HG03469 (cell line): ENCODE results near the gene ASXL2.
"Not testable (repeated sequence)": the region's sequence is repeated elsewhere in the genome, so short reads cannot be mapped to it uniquely, and the experiment has no call there.

Experiments used
- ATAC-seq: cut with Tn5 transposase; IDR thresholded peaks from one replicate; pipeline ENCODE4 v1.9.1; 2021; ENCODE audit warnings: mild to moderate bottlenecking, moderate library complexity, moderate number of reproducible peaks; ENCODE audit not compliant: unreplicated experiment

The ASXL2 gene

DNA sequence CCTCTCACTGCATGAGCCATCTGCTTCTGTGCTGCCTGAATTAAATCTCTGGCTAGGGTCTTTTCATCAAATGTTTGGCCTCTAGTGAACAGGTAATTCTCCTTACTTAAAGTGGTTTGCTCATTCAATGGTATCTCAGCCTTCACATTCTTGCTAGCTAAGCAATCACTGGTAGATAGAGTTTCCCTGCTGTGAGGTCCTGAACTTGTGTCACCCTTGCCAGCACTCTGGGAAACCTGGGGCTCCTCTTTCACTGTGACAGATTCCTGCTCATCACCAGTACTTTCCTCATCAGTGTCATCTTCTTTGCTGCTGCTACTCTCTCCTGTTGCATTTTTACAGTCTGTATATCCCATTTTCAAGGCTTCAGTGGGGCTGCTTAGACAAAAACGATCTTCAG, 135.8 kb downstream of the ASXL2 start:
- ATAC-seq, result no peak

DNA sequence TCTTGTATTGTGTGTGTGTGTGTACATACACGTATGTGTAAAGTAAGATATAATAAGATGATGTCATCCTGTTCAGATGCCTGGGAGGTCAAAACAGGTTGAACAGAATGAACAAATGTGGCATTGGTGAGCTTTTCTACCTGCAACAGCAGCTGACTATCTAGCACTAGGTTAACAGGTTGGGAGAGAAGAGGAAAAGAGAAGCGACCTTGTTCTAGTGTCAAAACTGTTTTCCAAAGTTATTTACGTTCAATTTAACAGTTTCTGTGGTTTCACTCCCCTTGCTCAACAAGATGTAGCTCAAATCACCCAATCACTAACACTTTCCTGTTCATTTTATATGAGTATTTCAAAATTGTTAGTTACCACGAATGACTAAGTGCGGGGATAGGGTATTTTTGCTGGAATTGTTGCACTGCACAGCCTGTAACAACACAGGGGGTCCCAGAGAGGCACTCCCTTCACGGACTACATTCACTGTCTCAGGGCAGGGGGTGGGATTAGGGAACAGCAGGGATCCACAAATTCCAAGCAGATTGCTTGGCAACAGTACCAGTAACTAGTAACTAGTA, 137.4 kb downstream of the ASXL2 start:
- no peak for ATAC-seq

DNA sequence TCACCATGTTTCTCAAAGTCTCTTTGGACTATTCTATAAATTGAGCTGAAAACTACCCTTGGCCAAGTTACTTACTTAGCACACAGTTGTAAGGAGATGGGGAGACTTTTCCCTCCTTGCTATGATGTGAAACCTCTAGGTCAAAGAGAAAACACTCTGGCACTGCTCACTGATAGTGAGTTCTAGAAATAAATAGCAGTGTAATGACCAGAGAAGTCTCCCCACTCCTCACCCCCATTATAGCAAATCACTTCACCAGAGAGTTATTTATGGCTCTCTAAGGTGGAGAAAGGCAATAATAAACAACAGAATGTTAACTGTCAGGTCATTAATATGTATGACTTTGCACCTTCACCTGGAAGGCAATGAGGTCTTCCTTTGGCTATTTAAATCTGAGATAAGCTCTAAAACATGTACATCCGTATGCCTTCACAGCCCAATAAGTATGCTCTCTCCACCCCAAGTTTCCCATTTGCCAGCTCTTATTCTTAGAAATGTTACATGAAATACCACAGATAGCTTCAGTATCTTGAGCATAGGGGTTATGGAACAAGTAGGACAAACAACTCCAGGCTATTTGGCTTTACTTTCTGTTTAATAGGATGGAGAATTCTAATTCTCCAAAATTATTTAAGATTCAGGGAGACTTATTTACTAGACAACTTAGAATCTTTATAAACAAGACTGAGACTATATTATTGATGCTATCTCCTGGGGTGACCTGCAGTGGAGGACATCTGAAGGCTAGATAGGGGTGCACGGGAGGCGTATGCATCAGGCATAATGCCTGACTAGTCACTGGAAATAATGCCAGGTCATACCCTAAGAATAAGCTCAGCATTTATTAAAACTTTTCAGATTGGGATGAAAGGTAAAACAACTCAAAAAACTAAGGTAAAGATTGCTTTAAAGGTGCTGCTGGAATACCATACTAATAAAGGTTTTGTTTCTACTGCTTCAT, 139.6 kb downstream of the ASXL2 start:
- no peak for ATAC-seq

DNA sequence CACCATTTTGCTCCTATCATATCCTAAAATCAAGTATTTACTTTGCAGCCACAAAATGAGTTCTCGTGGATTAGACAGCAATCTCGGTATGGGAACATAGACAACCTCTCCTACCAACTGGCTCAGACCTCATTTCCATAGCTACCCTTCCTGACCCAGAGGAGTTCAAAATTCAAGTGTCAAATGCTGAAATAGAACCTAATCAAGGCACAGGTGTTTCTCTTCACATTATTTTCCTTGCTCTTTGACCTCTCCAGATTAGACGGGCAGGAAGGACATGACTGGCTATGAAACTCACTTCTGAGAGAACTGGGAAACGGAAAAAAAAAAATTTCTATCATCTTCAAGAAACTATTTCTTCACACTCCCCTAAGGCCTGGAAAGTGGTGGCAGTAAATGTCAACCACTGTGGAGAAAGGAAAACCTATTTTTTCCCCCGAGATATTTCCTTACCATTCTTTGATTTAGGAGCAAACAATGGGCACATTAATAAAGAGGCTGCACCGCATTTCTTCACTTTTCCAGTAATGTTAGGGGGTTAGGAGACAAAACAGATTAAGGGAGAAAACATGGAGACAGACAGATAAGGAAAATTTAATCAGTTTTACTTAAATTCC, 141.3 kb downstream of the ASXL2 start:
- ATAC-seq, result no peak

DNA sequence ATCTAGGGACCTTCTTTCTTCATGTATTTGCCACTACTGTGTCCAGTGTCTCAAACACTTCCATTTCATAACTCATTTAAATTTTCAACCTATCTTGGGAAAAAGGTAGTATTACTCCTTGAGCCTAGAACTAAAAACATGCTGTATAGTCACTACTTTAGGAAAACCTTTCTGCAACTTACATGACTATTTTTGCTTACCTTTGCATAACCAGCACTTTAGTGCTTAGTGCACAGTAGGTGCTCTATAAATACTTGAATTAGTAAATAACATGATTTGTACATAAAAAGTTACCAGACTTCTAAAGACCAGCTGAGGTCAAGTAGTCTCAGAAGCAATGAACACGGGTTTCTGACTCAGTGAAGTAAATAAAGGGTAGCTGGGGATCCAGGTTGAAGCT, 142.5 kb downstream of the ASXL2 start:
- no peak for ATAC-seq

DNA sequence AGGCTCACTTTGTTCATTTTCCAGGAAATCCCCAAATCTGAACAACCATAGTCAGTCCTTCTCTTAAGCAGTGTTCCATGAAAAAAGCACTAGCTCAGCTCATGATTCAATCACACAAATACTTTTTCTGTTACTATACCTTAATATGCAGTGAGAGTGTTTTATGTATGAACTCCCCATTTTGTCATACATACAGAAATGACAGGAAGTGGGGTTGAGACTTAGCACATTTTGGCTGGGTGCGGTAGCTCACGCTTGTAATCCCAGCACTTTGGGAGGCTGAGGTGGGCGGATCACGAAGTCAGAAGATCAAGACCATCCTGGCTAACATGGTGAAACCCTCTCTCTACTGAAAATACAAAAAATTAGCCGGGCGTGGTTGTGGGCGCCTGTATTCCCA, 149.7 kb downstream of the ASXL2 start:
- ATAC-seq, result no peak

DNA sequence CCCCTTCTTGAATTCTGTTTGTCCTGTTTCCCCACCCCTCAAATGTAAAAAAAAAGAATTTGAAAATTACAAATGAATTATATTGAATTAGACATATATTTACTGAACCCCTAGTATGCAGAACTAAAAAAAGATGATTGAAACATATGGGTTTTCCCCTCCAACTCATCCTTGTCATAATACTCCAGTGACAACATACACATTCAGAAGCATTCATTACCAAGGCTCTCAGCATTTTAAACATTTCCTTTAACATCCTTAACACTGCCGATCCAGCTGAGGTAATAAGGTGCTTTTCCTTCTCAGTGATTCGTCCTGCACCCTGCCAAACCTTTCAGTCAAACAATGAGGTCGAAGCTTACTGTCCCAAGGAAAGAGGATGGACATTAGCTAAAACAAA, 151.8 kb downstream of the ASXL2 start:
- ATAC-seq, result no peak

DNA sequence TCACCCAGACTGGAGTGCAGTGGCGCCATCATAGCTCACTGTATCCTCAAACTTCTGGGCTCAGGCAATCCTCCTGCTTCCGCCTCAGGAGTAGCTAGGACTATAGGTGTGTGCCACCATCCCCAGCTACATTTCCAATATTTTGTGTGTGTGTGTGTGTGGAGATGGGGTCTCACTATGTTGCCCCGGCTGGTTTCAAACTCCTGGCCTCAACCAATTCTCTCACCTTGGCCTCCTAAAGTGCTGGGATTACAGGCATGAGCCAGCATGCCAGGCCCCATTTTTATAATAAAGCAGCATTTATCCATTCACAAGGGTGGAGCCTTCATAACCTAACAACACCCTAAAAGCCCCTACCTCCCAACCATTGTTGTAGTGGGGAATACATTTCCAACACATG, 152.4 kb downstream of the ASXL2 start:
- ATAC-seq, result no peak

DNA sequence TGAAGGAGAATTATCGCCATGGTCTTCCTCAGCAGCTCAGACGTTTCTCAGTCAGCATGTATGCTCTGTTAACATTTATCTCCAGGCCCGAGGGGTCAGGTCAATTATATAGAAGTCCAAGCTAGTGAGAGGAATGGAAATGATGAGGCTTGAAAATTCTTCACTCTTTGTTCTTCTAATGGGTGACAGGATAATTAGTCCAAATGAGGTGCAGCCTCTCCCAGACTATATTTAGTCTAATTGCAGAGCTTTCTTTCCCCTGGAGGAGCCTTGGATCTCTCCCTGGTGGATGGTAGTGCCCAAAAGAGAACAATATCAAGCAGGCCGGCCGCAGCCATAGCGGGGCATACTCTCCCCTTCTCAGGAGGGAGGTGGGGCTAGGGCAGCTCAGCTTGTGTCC, 153.5 kb downstream of the ASXL2 start:
- ATAC-seq, result no peak

DNA sequence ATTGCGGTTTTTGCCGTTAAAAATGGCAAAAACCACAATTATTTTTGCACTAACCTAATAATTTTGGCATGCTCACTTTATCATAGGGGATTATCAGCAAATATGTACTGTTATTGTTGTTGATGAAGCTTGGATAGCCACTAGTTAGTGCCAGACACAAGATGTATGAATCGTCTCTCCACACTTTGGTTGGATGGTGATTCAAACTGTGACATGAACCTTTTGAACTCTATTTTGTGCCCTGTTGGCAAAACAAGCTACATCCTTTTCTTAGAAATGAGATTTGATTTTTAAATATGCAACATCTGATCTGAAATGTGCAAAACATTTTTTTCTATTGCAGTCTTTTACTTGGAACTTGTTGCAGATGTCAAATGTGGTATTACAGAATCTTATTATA, 156.1 kb downstream of the ASXL2 start:
- no peak for ATAC-seq

DNA sequence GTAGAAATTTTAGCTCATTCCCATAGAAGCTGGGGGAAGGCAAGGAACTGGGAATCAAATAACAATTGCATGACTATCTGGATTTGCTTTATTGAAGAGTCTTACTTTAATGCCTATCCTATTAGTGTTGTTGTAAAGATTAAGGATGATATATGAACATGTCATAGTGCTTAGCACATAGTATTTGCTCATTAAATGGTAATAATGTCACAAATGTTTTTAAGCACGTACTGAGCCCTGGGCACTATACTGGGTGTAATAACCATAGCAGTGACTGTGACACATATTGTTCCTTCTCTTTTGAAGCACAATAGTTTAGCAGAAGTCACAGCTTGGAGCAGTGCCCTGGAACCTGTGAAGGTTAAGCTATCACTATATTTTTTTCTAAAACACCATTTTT, 157.7 kb downstream of the ASXL2 start:
- no peak for ATAC-seq

DNA sequence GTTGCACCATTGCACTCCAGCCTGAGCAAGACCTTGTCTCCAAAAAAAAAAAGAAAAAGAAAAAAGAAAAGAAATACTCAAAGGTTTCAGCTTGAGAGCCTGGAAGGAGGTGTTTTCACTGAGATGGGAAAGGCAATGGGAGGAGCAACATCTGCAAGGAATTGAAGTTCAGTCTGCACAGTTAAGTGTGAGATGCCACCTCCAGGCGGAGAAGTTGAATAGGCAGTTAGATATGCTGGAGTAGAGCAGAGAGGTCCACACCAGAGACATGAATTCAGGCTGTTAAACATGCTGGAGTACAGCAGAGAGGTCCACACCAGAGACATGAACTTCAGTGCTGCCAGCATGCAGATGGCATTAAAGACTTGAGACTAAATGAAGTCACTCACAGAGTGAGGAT, 163.5 kb downstream of the ASXL2 start:
- no peak for ATAC-seq

DNA sequence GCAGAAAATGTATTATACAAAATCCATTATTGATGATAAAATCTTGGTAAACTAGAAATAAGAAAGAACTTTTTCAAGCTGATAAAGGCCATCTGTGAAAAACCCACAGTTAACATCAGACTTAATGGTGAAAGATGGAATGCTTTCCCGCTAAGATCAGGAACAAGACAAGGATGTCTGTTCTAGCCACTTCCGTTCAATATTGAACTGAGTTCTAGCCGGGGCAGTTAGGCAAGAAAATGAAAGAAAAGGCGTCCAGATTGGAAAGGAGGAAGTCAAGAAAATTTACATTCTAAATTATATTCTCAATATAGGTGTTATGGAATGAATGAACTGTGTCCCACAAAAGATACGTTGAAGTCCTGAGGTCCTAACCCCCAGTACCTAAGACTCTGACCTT, 165.8 kb downstream of the ASXL2 start:
- no peak for ATAC-seq

DNA sequence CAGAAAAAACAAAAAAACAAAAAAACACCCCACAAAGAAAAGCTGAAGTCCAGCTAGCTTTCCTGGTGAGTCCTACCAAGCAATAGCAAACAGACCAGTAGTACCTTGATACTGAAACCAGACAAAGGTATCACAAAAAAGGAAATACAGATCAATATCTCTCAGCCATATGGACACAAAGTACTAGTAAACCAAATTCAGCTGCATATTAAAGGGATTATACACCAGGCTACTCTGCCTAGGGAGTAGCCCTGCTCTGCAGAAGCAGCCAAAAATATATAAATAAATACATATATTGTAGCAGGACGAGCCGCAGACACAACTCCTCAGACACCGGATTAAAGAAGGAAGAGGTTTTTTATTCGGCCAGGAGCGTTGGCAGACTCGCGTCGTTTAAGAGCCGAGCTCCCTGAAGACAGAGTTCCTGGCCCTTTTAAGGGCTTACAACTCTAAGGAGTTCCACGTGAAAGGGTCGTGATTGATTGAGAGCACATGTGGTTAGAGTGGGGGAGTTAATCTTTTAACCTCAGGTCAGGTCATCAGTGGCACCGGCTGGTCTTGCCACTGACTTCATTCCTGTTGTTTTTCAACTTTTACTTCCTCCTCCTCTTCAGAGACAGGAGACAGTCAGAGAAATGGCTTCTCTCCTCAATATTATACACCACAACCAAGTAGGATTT, 166.5 kb downstream of the ASXL2 start:
- no peak for ATAC-seq

DNA sequence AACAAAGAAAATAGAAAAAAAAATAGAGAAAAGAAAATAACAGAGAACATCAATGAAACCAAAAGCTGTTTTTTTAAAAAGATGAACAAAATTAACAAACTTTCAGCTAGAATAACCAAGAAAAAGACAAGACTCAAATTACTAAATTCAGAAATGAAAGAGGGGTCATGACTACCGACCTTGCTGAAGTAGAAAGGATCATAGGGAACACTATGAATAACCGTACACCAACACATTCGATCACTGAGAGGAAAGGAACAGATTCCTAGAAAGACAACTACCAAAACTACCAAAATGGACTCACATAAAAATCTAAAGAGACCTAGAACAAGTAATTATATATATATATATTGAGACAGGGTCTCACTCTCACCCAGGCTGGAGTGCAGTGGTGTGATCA, 167.5 kb downstream of the ASXL2 start:
- ATAC-seq, result no peak

DNA sequence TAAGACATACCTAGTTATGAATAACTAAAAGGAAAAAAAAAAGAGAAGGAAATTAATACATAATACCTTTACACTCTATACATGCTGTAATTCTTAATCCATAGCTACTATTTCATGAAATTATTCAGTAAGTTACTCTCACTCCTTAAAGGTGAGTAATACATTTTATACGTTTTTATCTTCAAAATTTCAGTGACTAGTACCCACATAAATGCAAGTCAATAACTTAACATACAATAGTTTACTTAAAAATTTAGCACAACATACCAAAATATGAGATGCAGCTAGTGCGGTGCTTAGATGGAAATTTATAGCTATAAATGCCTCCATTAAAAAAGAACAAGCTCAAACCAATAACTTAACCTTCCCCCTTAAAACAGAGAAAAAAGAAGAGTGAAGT, 168.9 kb downstream of the ASXL2 start:
- ATAC-seq, result no peak

DNA sequence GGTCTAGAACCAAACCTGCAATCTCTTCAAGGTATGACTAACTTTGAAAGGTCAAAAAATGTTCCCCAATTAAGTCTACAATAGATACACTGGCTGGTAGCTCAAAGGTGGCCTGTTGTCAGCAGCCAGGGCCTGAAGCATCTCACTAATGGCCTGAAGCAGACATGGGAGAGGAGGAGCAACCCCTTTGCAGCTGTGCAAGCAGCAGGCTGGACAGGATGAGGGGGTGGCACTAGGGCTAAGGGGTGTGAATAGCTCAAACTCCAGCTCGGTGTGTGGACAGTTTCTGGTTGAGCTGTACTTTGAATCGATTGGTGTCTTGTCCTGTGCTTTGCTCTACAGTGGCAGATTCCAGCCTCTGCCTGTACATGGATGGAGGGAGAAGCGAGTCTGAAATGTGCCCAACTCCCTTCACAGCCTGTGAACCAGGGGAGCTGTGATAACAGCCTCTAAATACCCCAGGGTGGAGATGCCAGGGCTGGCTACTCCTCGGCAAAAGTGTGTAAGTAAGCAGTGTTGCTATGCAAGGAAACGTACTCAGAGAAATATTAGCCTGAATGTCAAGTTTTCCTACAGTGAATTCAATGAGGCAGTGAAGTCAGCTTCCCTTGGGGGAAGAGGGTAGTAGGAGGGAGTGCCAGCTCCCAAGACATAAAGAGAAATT, 170.2 kb downstream of the ASXL2 start:
- ATAC-seq, result no peak

DNA sequence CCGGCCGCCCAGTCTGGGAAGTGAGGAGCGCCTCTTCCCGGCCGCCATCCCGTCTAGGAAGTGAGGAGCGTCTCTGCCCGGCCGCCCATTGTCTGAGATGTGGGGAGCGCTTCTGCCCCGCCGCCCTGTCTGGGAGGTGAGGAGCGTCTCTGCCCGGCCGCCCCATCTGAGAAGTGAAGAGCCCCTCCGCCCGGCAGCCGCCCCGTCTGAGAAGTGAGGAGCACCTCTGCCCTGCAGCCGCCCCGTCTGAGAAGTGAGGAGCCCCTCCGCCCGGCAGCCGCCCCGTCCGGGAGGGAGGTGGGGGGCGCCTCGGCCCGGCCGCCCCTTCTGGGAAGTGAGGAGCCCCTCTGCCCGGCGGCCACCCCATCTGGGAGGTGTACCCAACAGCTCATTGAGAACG, 172.7 kb downstream of the ASXL2 start:
- ATAC-seq, result not testable (repeated sequence)

DNA sequence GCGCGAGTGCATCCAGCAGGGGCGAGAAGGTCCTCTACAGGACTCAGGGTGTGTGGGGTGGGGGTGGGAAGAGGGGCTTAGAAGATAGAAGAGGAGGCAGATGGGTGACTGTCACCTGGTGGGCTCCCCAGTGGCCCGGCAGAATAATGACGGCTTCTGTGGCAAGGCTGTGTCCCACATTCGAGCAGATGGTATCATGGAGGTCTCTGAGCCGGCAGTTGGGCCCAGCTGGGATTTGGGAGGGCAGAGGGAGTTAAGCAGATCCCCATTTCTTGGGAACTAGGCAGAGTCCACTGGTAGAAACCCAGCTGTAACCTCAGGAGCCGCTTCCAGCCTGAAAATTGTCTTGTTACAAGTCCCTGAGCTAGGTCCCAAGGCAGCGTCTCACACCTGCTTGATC, 176.5 kb downstream of the ASXL2 start:
- ATAC-seq, result no peak

DNA sequence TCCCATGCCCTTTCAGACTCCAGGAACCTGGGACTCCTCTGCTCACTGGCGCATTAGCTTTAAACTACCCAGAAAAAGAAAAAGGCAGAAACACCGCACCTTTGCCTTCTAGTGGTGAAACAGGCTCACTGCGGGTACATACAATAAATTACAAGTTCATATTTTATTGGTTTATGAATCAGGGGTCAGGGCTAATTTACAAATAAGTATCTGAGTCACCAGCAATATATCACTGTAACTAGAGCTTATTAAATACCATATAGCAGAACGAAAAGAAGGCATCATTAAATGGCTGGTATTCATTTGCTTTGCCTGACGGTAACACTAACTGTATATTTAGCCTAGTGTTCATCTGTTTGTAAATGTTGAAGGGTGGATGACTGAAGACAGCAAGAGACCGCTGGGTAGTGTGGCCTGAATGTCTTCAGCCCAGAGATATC, 178.0 kb downstream of the ASXL2 start:
- ATAC-seq, result no peak

DNA sequence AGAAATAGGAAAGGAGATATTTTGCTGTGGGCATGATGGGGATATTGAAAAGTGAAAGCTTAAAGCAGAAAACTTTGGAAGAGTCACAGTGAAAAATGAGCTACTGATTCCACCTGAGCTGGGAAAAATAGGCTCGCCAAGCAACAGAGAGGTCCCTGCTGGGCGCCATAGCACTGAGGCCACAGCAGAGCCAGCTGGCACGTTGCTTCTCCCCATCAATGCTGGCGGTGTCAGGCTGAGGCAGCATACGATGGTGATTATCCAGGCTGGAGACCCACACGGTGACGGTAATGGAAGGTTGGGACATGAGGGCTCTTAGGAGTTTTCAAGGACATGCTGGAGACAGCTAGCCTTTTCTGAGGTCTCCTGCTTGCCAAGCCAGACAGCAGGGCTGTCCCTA, 179.1 kb downstream of the ASXL2 start:
- no peak for ATAC-seq
